ENCODE data around the gene ATG16L1. TPM values are rescaled to one million over a fixed set of nuclear protein-coding genes. Genes with fewer than 3 reads are reported as not detected.
"Not testable (repeated sequence)": the region's sequence is repeated elsewhere in the genome, so short reads cannot be mapped to it uniquely, and the experiment has no call there.

The ATG16L1 gene
- total RNA-seq, 1 donor from 2014 or later: 29.3 TPM

DNA sequence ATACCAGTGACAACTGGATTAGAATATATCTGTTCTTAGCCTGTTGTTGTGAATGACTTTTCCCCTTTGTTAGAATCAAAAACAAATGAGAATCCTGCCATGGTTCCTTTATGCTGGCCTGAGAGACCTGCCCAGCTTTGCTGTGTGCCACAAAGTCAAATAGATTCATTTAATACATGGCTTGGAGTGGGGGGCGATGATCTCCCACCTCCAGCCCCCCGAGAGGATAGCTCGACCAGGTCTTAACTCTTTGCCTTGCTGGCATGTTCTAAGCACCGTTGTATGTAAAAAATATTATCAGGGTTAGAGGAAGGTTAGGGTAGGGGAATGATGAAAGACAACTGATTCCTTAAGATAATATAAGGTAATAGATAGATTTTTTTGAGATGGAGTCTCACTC lies 80.7 kb downstream of the ATG16L1 start:
- no peak overlapping the region for H3K27ac Mint-ChIP-seq (ENCODE audit: unreplicated experiment)
- TF ChIP-seq CTCF (IDR thresholded peaks at IDR 0.05; ENCODE audit: partially characterized antibody, unreplicated experiment): no peak
- H3K9me3 Mint-ChIP-seq (ENCODE audit: unreplicated experiment): no peaks in the 10 kb centered on the region
- H3K36me3 Mint-ChIP-seq (ENCODE audit: unreplicated experiment): no peaks in the 10 kb centered on the region
- H3K27me3 Mint-ChIP-seq (ENCODE audit: unreplicated experiment): peaks cover 2% of the 10 kb centered on the region
- H3K4me1 Mint-ChIP-seq (ENCODE audit: low read depth, unreplicated experiment): peaks cover 9% of the 10 kb centered on the region
- DNase-seq: no peak
- no peak overlapping the region for H3K4me3 Mint-ChIP-seq (ENCODE audit: unreplicated experiment)

DNA sequence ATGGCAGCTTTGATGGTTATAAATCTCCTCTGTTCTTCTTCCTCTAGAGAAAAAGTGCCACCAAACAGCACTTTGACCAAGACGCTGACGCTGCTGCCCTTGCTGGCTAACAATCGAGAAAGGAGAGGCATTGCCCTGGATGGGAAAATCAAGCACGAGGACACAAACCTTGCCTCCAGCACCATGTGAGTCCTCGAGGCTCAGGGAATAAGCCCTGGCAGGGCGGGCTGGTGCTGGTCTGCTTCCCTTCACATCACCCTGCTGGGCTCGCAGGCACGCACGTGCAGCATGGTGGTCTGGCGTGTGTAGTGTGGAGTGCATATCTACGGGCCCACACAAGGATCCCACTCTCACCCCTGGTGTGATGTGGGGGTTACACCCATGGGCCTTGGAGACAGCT lies 83.4 kb downstream of the ATG16L1 start:
- Mint-ChIP-seq H3K36me3 (ENCODE audit: unreplicated experiment) (no peaks in the 10 kb centered on the region), H3K4me1 (ENCODE audit: low read depth, unreplicated experiment) (peaks cover 12% of the 10 kb centered on the region), H3K27ac (ENCODE audit: unreplicated experiment) (no peak overlapping the region), H3K27me3 (ENCODE audit: unreplicated experiment) (peaks cover 6% of the 10 kb centered on the region), H3K9me3 (ENCODE audit: unreplicated experiment) (peaks cover 3% of the 10 kb centered on the region), H3K4me3 (ENCODE audit: unreplicated experiment) (no peak overlapping the region)
- DNase-seq: no peak
- TF ChIP-seq CTCF (IDR thresholded peaks at IDR 0.05; ENCODE audit: partially characterized antibody, unreplicated experiment): no peak

- DNase-seq; H3K36me3 Mint-ChIP-seq (ENCODE audit: unreplicated experiment); H3K4me3 Mint-ChIP-seq (ENCODE audit: unreplicated experiment); H3K27me3 Mint-ChIP-seq (ENCODE audit: unreplicated experiment); H3K9me3 Mint-ChIP-seq (ENCODE audit: unreplicated experiment); H3K27ac Mint-ChIP-seq (ENCODE audit: unreplicated experiment): not testable (repeated sequence)
- peaks cover 12% of the 10 kb centered on the region for H3K4me1 Mint-ChIP-seq (ENCODE audit: low read depth, unreplicated experiment)
Observed at GRCh38 chr2:233336091-233336490, 84.6 kb downstream of the ATG16L1 start.

GRCh38 chr2:233336541-233336940 lies 85.1 kb downstream of the ATG16L1 start:
- Mint-ChIP-seq H3K27ac (ENCODE audit: unreplicated experiment) (no peak overlapping the region), H3K4me3 (ENCODE audit: unreplicated experiment) (no peak overlapping the region), H3K27me3 (ENCODE audit: unreplicated experiment) (peaks cover 6% of the 10 kb centered on the region), H3K4me1 (ENCODE audit: low read depth, unreplicated experiment) (peaks cover 12% of the 10 kb centered on the region), H3K9me3 (ENCODE audit: unreplicated experiment) (peaks cover 3% of the 10 kb centered on the region), H3K36me3 (ENCODE audit: unreplicated experiment) (no peaks in the 10 kb centered on the region)
- TF ChIP-seq CTCF (IDR thresholded peaks at IDR 0.05; ENCODE audit: partially characterized antibody, unreplicated experiment): no peak
- no peak for DNase-seq

DNA sequence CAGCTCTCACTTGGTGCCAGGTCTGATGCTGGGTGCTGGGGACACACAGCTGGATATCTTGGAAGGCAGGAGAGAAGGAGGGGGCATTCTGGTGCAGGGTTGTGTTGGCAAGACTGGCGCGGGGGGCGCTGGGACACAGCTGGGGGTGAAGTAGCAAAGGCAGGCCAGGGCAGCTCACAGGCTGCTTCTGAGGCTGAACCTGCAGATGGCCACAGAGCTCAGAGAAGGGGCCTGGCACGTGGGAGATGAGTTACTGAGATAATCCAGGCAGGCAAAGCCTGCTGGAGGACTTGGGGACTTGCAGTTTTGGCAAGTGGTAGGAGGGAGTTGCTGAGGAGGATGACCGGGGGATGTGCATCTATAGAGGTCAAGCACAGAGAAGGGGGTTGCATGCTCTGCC lies 86.6 kb downstream of the ATG16L1 start:
- H3K4me1 Mint-ChIP-seq (ENCODE audit: low read depth, unreplicated experiment): peaks cover 12% of the 10 kb centered on the region
- H3K36me3 Mint-ChIP-seq (ENCODE audit: unreplicated experiment): no peaks in the 10 kb centered on the region
- H3K27me3 Mint-ChIP-seq (ENCODE audit: unreplicated experiment): peaks cover 6% of the 10 kb centered on the region
- no peak for DNase-seq
- H3K27ac Mint-ChIP-seq (ENCODE audit: unreplicated experiment): no peak overlapping the region
- peak overlapping the region; percentile 54 for H3K4me3 Mint-ChIP-seq (ENCODE audit: unreplicated experiment)
- no peak for TF ChIP-seq CTCF (IDR thresholded peaks at IDR 0.05; ENCODE audit: partially characterized antibody, unreplicated experiment)
- H3K9me3 Mint-ChIP-seq (ENCODE audit: unreplicated experiment): peaks cover 3% of the 10 kb centered on the region

Data from glutamatergic neuron (in vitro differentiated cells).